ENCODE data around the gene FBXO9.

Gene FBXO9

DNA sequence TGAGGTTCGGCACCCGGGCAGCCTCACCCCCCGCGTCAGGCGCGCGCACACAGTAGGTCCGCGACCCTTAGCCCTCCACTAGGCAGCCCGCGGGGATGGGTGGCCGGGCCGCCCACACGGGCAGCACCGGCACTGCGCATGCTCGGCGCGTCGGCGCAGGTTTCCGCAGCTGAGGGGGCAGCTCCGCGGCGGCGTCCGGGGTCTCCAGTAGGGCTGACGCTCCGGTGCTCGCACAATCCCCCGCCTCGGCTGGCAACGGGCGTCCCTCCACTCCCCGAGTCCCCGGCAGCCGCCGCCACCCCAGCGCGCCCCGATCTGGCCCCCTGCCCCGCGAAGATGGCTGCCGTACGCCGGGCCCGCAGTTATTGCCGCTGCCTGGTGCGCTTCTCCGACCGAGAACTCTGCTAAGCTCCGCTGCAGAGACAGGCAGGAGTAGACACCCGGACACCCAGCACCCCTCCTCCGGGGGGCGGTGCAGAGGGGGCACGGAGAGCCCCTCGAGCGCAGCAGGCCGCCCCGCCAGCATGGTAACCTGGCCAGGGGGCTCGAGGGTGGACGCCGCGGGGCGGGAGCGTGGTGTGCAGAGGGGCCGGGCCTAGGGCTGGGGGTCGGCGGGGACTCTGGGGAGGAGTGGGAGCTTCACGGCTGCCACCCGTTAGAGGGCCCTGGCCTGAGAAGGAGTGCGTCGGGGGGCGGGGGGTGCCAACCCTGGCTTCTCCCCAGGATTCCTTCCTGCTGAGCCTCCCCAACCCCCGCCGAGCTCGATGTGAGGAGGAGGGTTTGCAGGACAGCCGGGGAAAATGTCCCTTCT lies at the start of gene FBXO9:
FBXO9 (plus strand) TSS at position 139 of the 811 bp plus-strand sequence; CDS start at position 525, 386 bp downstream.
- Histone ChIP-seq H3K36me3 (ENCODE audit: insufficient read depth, low read length) (no peaks in the 10 kb centered on the region), H3K9ac (ENCODE audit: low read depth, low read length) (peak within 1 kb of the TSS; percentile 82), H3K9me3 (ENCODE audit: control insufficient read depth, insufficient read depth, low read length) (no peaks in the 10 kb centered on the region), H3K4me1 (ENCODE audit: insufficient read depth, low read length) (peaks cover 3% of the 10 kb centered on the region; the same call in 1 of the 2 replicates)

GRCh38 chr6:53015486-53015885 lies 49.7 kb upstream of the FBXO9 start:
- Histone ChIP-seq H3K9me3 (ENCODE audit: control insufficient read depth, insufficient read depth, low read length) (no peaks in the 10 kb centered on the region), H3K9ac (ENCODE audit: low read depth, low read length) (no peak overlapping the region), H3K4me1 (ENCODE audit: insufficient read depth, low read length) (no peaks in the 10 kb centered on the region), H3K36me3 (ENCODE audit: insufficient read depth, low read length) (peaks cover 14% of the 10 kb centered on the region)

DNA sequence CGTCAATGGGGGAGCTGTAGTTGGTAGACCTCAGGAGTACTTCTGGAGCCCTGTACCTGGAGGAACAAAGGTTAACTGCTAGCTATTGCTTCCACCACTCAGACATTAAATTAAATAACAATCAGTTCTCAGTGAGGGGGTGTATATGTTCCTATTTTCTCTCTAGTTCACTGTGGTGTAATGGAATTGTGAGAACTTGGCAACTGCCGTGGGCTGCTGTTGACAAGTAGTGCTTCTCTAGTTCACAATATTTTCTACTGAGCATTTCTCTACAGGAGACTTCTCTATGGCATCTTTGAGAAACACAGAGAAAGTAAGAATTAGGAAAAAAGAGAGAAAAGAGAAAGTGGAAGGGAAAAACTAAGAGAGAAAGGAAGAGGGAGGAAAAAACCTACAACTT lies 46.8 kb upstream of the FBXO9 start:
- Histone ChIP-seq H3K9ac (ENCODE audit: low read depth, low read length) (no peak overlapping the region), H3K9me3 (ENCODE audit: control insufficient read depth, insufficient read depth, low read length) (no peaks in the 10 kb centered on the region), H3K36me3 (ENCODE audit: insufficient read depth, low read length) (peaks cover 6% of the 10 kb centered on the region), H3K4me1 (ENCODE audit: insufficient read depth, low read length) (no peaks in the 10 kb centered on the region)

GRCh38 chr6:53020005-53020744 lies 45.0 kb upstream of the FBXO9 start:
- Histone ChIP-seq H3K4me1 (ENCODE audit: insufficient read depth, low read length) (no peaks in the 10 kb centered on the region), H3K36me3 (ENCODE audit: insufficient read depth, low read length) (peaks cover 6% of the 10 kb centered on the region), H3K9ac (ENCODE audit: low read depth, low read length) (no peak overlapping the region), H3K9me3 (ENCODE audit: control insufficient read depth, insufficient read depth, low read length) (no peaks in the 10 kb centered on the region)

GRCh38 chr6:53023323-53023722 lies 41.9 kb upstream of the FBXO9 start:
- no peak overlapping the region for H3K9ac ChIP-seq (ENCODE audit: low read depth, low read length)
- no peaks in the 10 kb centered on the region for H3K4me1 ChIP-seq (ENCODE audit: insufficient read depth, low read length)
- no peaks in the 10 kb centered on the region for H3K9me3 ChIP-seq (ENCODE audit: control insufficient read depth, insufficient read depth, low read length)
- H3K36me3 ChIP-seq (ENCODE audit: insufficient read depth, low read length) = peaks cover 2% of the 10 kb centered on the region; the same call in 1 of the 2 replicates

- Histone ChIP-seq H3K36me3 (ENCODE audit: insufficient read depth, low read length) (peaks cover 5% of the 10 kb centered on the region; the same call in 1 of the 2 replicates), H3K9me3 (ENCODE audit: control insufficient read depth, insufficient read depth, low read length) (no peaks in the 10 kb centered on the region), H3K9ac (ENCODE audit: low read depth, low read length) (no peak overlapping the region), H3K4me1 (ENCODE audit: insufficient read depth, low read length) (no peaks in the 10 kb centered on the region)
Observed at GRCh38 chr6:53026526-53026925, 38.7 kb upstream of the FBXO9 start.

- H3K9ac ChIP-seq (ENCODE audit: low read depth, low read length) = no peak overlapping the region
- no peaks in the 10 kb centered on the region for H3K4me1 ChIP-seq (ENCODE audit: insufficient read depth, low read length)
- H3K36me3 ChIP-seq (ENCODE audit: insufficient read depth, low read length) = peaks cover 10% of the 10 kb centered on the region; the same call in 1 of the 2 replicates
- H3K9me3 ChIP-seq (ENCODE audit: control insufficient read depth, insufficient read depth, low read length) = no peaks in the 10 kb centered on the region
Observed at GRCh38 chr6:53027131-53027718, 38.0 kb upstream of the FBXO9 start.

GRCh38 chr6:53028467-53028866 lies 36.7 kb upstream of the FBXO9 start:
- Histone ChIP-seq H3K36me3 (ENCODE audit: insufficient read depth, low read length) (peaks cover 10% of the 10 kb centered on the region; the same call in 1 of the 2 replicates), H3K4me1 (ENCODE audit: insufficient read depth, low read length) (no peaks in the 10 kb centered on the region), H3K9me3 (ENCODE audit: control insufficient read depth, insufficient read depth, low read length) (no peaks in the 10 kb centered on the region), H3K9ac (ENCODE audit: low read depth, low read length) (no peak overlapping the region)

DNA sequence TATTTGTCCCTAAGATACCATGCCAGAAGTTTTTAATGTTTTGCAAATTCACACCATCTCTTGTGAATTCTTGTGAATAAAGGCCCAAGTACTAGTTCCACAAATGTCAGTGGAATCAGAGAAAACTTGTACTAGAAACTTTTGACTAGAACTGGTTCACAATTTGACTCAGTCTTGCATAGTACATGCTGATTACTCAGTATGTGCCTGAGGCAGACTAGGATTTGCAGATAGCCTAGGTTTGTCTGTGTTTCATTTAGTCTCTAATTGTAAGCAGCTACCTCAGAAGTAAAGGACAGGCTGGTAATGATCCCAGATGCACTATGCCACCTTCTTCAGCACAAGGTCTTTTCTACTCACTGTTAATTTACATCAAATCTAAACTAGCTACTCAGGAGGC lies 35.9 kb upstream of the FBXO9 start:
- no peak overlapping the region for H3K9ac ChIP-seq (ENCODE audit: low read depth, low read length)
- H3K4me1 ChIP-seq (ENCODE audit: insufficient read depth, low read length) = no peaks in the 10 kb centered on the region
- H3K36me3 ChIP-seq (ENCODE audit: insufficient read depth, low read length) = peaks cover 10% of the 10 kb centered on the region; the same call in 1 of the 2 replicates
- H3K9me3 ChIP-seq (ENCODE audit: control insufficient read depth, insufficient read depth, low read length) = no peaks in the 10 kb centered on the region

GRCh38 chr6:53029761-53030160 lies 35.4 kb upstream of the FBXO9 start:
- Histone ChIP-seq H3K9ac (ENCODE audit: low read depth, low read length) (no peak overlapping the region), H3K36me3 (ENCODE audit: insufficient read depth, low read length) (peaks cover 10% of the 10 kb centered on the region; the same call in 1 of the 2 replicates), H3K9me3 (ENCODE audit: control insufficient read depth, insufficient read depth, low read length) (no peaks in the 10 kb centered on the region), H3K4me1 (ENCODE audit: insufficient read depth, low read length) (no peaks in the 10 kb centered on the region)

- Histone ChIP-seq H3K4me1 (ENCODE audit: insufficient read depth, low read length) (no peaks in the 10 kb centered on the region), H3K9me3 (ENCODE audit: control insufficient read depth, insufficient read depth, low read length) (no peaks in the 10 kb centered on the region), H3K36me3 (ENCODE audit: insufficient read depth, low read length) (peaks cover 10% of the 10 kb centered on the region; the same call in 1 of the 2 replicates), H3K9ac (ENCODE audit: low read depth, low read length) (no peak overlapping the region)
Observed at GRCh38 chr6:53031281-53031680, 33.9 kb upstream of the FBXO9 start.

DNA sequence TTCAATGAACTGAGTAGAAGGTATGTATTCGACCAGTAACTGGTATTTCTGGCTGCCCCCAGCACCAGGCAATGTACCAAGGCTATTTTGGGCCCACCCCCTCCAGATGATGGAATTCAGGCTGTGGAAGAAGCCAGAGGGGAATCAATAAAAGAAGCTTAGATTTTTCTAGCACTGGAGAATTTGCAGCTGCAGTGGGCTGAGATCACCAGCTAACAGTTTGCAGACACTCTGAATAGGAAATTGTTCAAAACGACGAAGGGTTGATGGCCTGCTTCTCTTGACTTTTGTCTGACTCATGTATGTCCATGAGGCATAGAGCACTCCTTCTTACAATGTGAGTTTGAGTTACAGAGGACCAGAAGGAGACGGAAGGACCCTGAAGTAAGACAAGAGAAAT lies 32.4 kb upstream of the FBXO9 start:
- Histone ChIP-seq H3K4me1 (ENCODE audit: insufficient read depth, low read length) (no peaks in the 10 kb centered on the region), H3K9me3 (ENCODE audit: control insufficient read depth, insufficient read depth, low read length) (no peaks in the 10 kb centered on the region), H3K36me3 (ENCODE audit: insufficient read depth, low read length) (peaks cover 10% of the 10 kb centered on the region; the same call in 1 of the 2 replicates), H3K9ac (ENCODE audit: low read depth, low read length) (no peak overlapping the region)

DNA sequence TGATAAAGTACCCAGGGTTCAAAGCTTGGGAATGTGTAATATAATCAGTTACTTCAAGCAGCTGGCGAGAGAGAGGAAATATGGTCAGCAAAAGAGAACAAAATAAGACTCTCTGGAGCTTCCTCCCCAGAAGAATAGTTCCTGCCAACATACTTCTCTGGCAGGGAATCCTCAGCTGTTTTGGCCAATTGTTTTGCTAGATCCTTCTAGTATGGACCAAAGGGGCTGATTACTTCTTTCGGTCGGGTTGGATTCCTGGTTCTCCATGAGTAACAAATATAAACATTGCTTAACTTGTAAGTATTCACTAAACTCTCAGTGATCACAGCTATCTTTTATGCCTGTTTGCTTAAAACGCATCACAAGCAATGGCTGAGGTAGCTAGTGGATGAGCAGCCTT lies 31.4 kb upstream of the FBXO9 start:
- Histone ChIP-seq H3K9ac (ENCODE audit: low read depth, low read length) (no peak overlapping the region), H3K4me1 (ENCODE audit: insufficient read depth, low read length) (no peaks in the 10 kb centered on the region), H3K9me3 (ENCODE audit: control insufficient read depth, insufficient read depth, low read length) (no peaks in the 10 kb centered on the region), H3K36me3 (ENCODE audit: insufficient read depth, low read length) (peaks cover 6% of the 10 kb centered on the region; the same call in 1 of the 2 replicates)

DNA sequence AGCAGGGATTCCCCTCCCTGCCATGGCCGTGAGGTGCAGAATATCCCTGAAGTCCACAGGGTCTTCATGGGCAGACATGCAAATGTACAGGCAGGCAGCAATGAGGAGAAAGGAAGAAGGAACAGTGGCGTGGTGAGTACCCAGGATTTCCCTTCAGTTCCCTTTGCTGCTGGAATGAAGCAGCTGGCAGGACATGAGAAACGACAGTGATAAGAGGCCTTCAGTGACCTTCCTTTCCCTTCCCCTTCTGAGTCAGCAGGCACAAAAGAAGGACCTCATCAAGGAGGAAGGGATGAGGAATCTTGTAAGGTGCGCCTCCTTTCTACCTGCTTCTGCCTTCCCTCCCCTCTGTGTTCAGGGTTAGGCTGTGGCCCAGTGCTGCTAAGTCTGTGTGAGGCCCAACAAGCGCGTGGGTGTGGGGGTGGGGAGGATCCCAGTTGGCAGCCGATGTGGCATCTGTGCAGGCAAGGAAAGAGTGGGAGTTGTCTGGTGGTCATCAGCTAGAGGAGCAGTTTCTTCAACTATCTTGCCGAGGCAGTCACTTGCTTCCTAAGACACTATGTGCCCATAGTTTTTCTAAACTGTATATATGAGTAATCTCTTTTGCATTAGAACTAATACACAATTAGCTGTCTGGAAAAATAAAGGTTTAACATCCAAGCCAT lies 29.5 kb upstream of the FBXO9 start:
- no peak overlapping the region for H3K9ac ChIP-seq (ENCODE audit: low read depth, low read length)
- H3K36me3 ChIP-seq (ENCODE audit: insufficient read depth, low read length) = peaks cover 10% of the 10 kb centered on the region; the same call in 1 of the 2 replicates
- no peaks in the 10 kb centered on the region for H3K9me3 ChIP-seq (ENCODE audit: control insufficient read depth, insufficient read depth, low read length)
- H3K4me1 ChIP-seq (ENCODE audit: insufficient read depth, low read length) = no peaks in the 10 kb centered on the region
